Cardiac fibroblast (primary cell): ENCODE measurements around the gene ARHGEF28.

Source experiments
- DNase-seq, 2 donors: peaks; one replicate each; pipeline versions ENCODE4 v3.0.0 to v3.0.0-alpha.2; 2010; ENCODE audit warnings: low read depth in 2 of 2
- H3K4me3 ChIP-seq, 2 donors: replicated peaks in 1 of 2; 1 replicate in 1 of 2; 2 replicates in 1 of 2; pipeline ENCODE4 v1.5.1; 2011; ENCODE audit warnings: low read depth in 2 of 2, low read length in 2 of 2, mild to moderate bottlenecking in 2 of 2, moderate library complexity in 1 of 2
- TF ChIP-seq, protein P1 (sequence below): IDR thresholded peaks from one replicate; pipeline ENCODE4 v1.5.1; 2011; ENCODE audit warnings: low read depth, mild to moderate bottlenecking, low read length, inconsistent platforms

Gene ARHGEF28

DNA sequence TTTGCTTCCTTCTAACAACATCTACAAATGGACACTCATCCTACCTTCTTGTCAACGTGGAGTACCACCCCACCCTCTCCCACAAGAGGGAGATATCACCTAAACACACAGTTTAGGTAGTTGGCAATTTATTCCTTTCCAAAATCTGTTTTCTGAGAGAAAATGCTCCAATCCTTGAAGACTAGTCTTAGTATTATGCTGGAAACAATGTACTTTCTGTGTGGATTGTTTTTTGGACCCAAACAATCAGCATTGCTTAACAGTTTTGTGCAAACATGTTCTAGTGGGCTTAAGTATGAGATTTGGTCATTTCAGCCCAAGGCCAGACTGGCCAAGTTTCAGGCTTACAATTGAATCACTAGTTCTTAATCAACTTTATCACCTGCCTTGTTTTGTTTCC, 359.1 kb downstream of the ARHGEF28 start:
- DNase-seq: peak; percentile 38 to 39
- H3K4me3 ChIP-seq: no peak overlapping the region
- TF ChIP-seq, protein P1, sequence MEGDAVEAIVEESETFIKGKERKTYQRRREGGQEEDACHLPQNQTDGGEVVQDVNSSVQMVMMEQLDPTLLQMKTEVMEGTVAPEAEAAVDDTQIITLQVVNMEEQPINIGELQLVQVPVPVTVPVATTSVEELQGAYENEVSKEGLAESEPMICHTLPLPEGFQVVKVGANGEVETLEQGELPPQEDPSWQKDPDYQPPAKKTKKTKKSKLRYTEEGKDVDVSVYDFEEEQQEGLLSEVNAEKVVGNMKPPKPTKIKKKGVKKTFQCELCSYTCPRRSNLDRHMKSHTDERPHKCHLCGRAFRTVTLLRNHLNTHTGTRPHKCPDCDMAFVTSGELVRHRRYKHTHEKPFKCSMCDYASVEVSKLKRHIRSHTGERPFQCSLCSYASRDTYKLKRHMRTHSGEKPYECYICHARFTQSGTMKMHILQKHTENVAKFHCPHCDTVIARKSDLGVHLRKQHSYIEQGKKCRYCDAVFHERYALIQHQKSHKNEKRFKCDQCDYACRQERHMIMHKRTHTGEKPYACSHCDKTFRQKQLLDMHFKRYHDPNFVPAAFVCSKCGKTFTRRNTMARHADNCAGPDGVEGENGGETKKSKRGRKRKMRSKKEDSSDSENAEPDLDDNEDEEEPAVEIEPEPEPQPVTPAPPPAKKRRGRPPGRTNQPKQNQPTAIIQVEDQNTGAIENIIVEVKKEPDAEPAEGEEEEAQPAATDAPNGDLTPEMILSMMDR: peak; percentile 33

DNA sequence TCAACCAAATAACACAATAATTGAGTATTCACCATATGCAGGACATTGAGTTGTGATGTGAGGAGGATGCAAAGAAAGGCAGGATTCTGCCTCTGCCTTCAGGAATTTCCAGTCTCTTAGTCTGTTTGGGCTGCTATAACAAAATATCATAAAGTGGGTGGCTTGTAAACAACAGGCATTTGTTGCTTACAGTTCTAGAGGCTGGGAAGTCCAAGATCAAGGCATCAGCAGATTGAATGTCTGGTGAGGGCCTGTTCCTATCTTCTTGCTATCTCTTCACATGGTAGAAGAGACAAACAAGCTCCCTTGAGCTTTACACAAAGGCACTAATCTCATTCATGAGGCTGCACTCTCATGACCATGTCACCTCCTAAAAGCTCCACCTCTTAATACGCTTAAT, 360.7 kb downstream of the ARHGEF28 start:
- TF ChIP-seq, protein P1: no peak
- DNase-seq: no peak
- H3K4me3 ChIP-seq: no peak overlapping the region

DNA sequence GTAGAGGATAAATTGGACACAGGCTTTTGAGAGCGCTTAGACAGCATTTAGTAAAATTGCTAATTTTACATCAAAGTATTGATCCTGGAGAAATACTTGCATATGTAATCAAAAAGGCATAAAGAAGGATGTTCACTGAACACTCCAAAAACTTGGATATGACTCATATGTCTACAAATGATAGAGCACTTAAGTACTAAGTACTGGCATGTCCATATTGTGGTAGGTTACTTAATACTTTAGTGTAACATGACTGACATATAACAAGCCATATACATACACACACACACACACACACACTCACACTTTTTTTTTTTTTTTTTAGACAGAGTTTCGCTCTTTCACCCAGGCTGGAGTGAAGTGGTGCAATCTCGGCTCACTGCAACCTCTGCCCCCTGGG, 361.9 kb downstream of the ARHGEF28 start:
- DNase-seq: no peak
- TF ChIP-seq, protein P1: no peak
- no peak overlapping the region for H3K4me3 ChIP-seq

DNA sequence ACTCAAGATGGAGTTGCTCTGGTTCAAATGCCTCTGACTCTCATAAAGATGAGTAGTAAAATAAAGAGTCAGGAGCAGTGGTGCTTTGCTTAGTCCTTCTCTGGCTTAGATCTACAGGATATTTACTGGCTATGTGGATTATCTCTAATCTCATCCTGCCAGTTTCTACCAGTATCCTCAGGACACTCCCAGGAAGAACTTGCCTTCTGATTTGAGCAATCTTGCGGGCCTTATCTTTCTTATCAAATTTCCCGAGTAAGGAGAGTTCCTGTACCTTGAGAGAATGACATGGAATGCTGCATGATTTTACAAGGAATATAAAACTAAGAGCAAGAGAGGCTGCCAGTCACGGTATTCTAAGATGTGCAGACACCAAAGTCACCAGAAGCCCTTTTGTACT, 364.0 kb downstream of the ARHGEF28 start:
- no peak overlapping the region for H3K4me3 ChIP-seq
- TF ChIP-seq, protein P1: no peak
- no peak for DNase-seq
